K562 (cell line): ENCODE data around the gene SLC25A18. TPM values are rescaled to one million over a fixed set of nuclear protein-coding genes. Genes with fewer than 3 reads are reported as not detected.

Experiments used
- AFF4 ChIP-seq: sonication (generic); formaldehyde crosslinking; IDR thresholded peaks from 2 replicates; pipeline ENCODE4 v1.8.0; 2023; ENCODE audit warnings: mild to moderate bottlenecking, missing genetic modification reagents
- ARID2 ChIP-seq: fragments of 450-650 bp; IDR thresholded peaks from 2 replicates; pipeline ENCODE4 v1.6.1; 2017; ENCODE audit warnings: antibody characterized with exemption, mild to moderate bottlenecking
- CAMTA2 ChIP-seq: fragments of 250-450 bp; sonication (Bioruptor Pico); conservative IDR thresholded peaks from 2 replicates; pipeline ENCODE4 v1.5.1; 2022
- CEBPG ChIP-seq, 3 experiments: fragments of 200-800 bp in 1 of 3; sonication (Bioruptor generic) in 1 of 3; sonication (generic) in 1 of 3; formaldehyde crosslinking in 1 of 3; IDR thresholded peaks in 2 of 3; conservative IDR thresholded peaks in 1 of 3; 2 replicates each; pipeline versions ENCODE4 v1.6.1 to v1.8.0; 2016 to 2022; ENCODE audit warnings: missing compliant biosample characterization in 2 of 3, missing genetic modification characterization in 2 of 3, mild to moderate bottlenecking in 1 of 3, missing genetic modification reagents in 1 of 3
- CSDE1 ChIP-seq, 2 experiments: fragments of 450-650 bp; IDR thresholded peaks; 2 replicates each; pipeline ENCODE4 v1.6.1; 2016; ENCODE audit warnings: mild to moderate bottlenecking in 1 of 2
- DMBX1 ChIP-seq: fragments of 250-450 bp; sonication (Bioruptor Pico); IDR thresholded peaks from 2 replicates; pipeline ENCODE4 v1.8.0; 2022; ENCODE audit warnings: inconsistent platforms, mild to moderate bottlenecking, moderate library complexity, borderline replicate concordance
- EGR1 ChIP-seq: fragments of 450-650 bp; conservative IDR thresholded peaks from 2 replicates; pipeline ENCODE4 v1.6.1; 2017; ENCODE audit warnings: mild to moderate bottlenecking
- ESRRB ChIP-seq: fragments of 250-450 bp; sonication (Bioruptor Pico); IDR thresholded peaks from 2 replicates; pipeline ENCODE4 v1.5.0; 2020; ENCODE audit warnings: mild to moderate bottlenecking, moderate library complexity, borderline replicate concordance
- FOXJ2 ChIP-seq: fragments of 200-800 bp; sonication (Bioruptor generic); IDR thresholded peaks from 2 replicates; pipeline ENCODE4 v1.6.1; 2016; ENCODE audit warnings: missing genetic modification characterization, missing compliant biosample characterization
- GTF2E2 ChIP-seq: fragments of 200-800 bp; sonication (Bioruptor generic); IDR thresholded peaks from 2 replicates; pipeline ENCODE4 v1.6.1; 2016; ENCODE audit warnings: missing genetic modification characterization, missing compliant biosample characterization
- HES1 ChIP-seq: fragments of 450-650 bp; IDR thresholded peaks from 2 replicates; pipeline ENCODE4 v1.6.1; 2016; ENCODE audit warnings: low read depth, mild to moderate bottlenecking, moderate library complexity
- HLTF ChIP-seq: fragments of 450-650 bp; IDR thresholded peaks from 2 replicates; pipeline ENCODE4 v1.6.1; 2016
- MCM7 ChIP-seq, 2 experiments: fragments of 450-650 bp; IDR thresholded peaks; 2 replicates each; pipeline ENCODE4 v1.6.1; 2016 to 2018
- NCOA4 ChIP-seq: fragments of 450-650 bp; IDR thresholded peaks from 2 replicates; pipeline ENCODE4 v1.6.1; 2018; ENCODE audit warnings: mild to moderate bottlenecking; ENCODE audit not compliant: partially characterized antibody
- NFE2 ChIP-seq: IDR thresholded peaks from 2 replicates; pipeline ENCODE4 v1.6.1; 2014; ENCODE audit warnings: antibody characterized with exemption, low read depth
- NFRKB ChIP-seq: fragments of 450-650 bp; IDR thresholded peaks from 2 replicates; pipeline ENCODE4 v1.6.1; 2016; ENCODE audit warnings: low read depth
- POLR2AphosphoS2 ChIP-seq: IDR thresholded peaks from 2 replicates; pipeline ENCODE4 v1.6.1; 2012; ENCODE audit warnings: low read length, improper control_type of control experiment
- POLR2H ChIP-seq: IDR thresholded peaks from 2 replicates; pipeline ENCODE4 v1.6.1; 2016; ENCODE audit warnings: missing genetic modification characterization, low read depth, mild to moderate bottlenecking, control low read depth, missing compliant biosample characterization, moderate library complexity
- POU5F1 ChIP-seq: fragments of 150-350 bp; IDR thresholded peaks from 2 replicates; pipeline ENCODE4 v1.6.1; 2014; ENCODE audit warnings: borderline replicate concordance, low read length, low read depth, mild to moderate bottlenecking; ENCODE audit not compliant: partially characterized antibody
- PREB ChIP-seq: sonication (generic); formaldehyde crosslinking; IDR thresholded peaks from 2 replicates; pipeline ENCODE4 v1.8.1; 2023; ENCODE audit warnings: mild to moderate bottlenecking, missing genetic modification reagents
- RUNX1 ChIP-seq: sonication (generic); IDR thresholded peaks from 2 replicates; pipeline ENCODE4 v1.6.1; 2016; ENCODE audit warnings: antibody characterized with exemption, low read depth
- SP1 ChIP-seq: sonication (generic); formaldehyde crosslinking; IDR thresholded peaks from 2 replicates; pipeline ENCODE4 v1.8.1; 2022; ENCODE audit warnings: mild to moderate bottlenecking, missing genetic modification reagents
- TAL1 ChIP-seq: fragments of 450-650 bp; IDR thresholded peaks from 2 replicates; pipeline ENCODE4 v1.6.1; 2016; ENCODE audit warnings: mild to moderate bottlenecking
- polyA plus RNA-seq, 8 experiments: library from polyadenylated mRNA; depleted of rRNA in 4 of 8; stranded (reverse) in 5 of 8; unstranded in 3 of 8; fragments of >200 nt; fragmentation: Nextera tagmentation in 2 of 8; fragmentation: Illumina TruSeq in 1 of 8; extraction: Ambion mirVana in 2 of 8; extraction: Trizol in 1 of 8; gene quantifications; 2 replicates each; pipeline versions ENCODE4 v1.2.1 to v1.2.3, GENCODE V29; 2011 to 2014; ENCODE audit warnings: inconsistent platforms in 1 of 8, missing spikeins in 1 of 8
- total RNA-seq, 7 experiments: library from RNA; depleted of rRNA in 6 of 7; stranded (reverse); fragments of >200 nt in 6 of 7; fragmentation: Illumina TruSeq in 2 of 7; extraction: Trizol in 2 of 7; gene quantifications; 2 replicates each; pipeline versions ENCODE4 v1.2.1 to v1.2.3, GENCODE V29; 2011 to 2021; ENCODE audit warnings: low replicate concordance in 1 of 7

Gene SLC25A18
- total and polyA plus RNA-seq, 9 of the 15 experiments (the other 6 are each of a cell fraction or from before 2014, with no cell fraction given): 0.04 TPM; not detected in 8

- TF ChIP-seq POLR2H (tag) (peak; percentile 45; the same call in 1 of the 2 replicates), ARID2 (no peak), GTF2E2 (tag) (0 out of 2 replicates have a peak, but pooled peaks have one; percentile 19), POU5F1 (no peak), NFRKB (no peak; the same call in 1 of the 2 replicates), PREB (CRISPR knock-in tag) (no peak), FOXJ2 (0 out of 2 replicates have a peak, but pooled peaks have one; percentile 60), HES1 (no peak), SP1 (CRISPR knock-in tag) (no peak), RUNX1 (no peak), AFF4 (CRISPR knock-in tag) (no peak), ESRRB (no peak), TAL1 (no peak), MCM7 (IDR thresholded peaks at IDR 0.05) (no peak), DMBX1 (0 out of 2 replicates have a peak, but pooled peaks have one; percentile 20), CAMTA2 (no peak), HLTF (0 out of 2 replicates have a peak, but pooled peaks have one; percentile 53), CSDE1 (IDR thresholded peaks at IDR 0.05) (no peak), NFE2 (peak; percentile 98), POLR2AphosphoS2 (no peak), CEBPG (CRISPR knock-in tag; IDR thresholded peaks at IDR 0.05) (no peak), CEBPG (tag; conservative IDR thresholded peaks at IDR 0.05 in 1 of 2, IDR thresholded peaks at IDR 0.05 in 1 of 2) (no peak), NCOA4 (no peak), EGR1 (no peak)
These were observed 70.1 kb downstream of the SLC25A18 start (continued) for GRCh38 chr22:17633217-17633997.
